Vagina (tissue), 2 donors: ENCODE data around the gene CSN1S1. TPM values are rescaled to one million over a fixed set of nuclear protein-coding genes. Genes with fewer than 3 reads are reported as not detected.
"Not testable (repeated sequence)": the region's sequence is repeated elsewhere in the genome, so short reads cannot be mapped to it uniquely, and the experiment has no call there.

Experiments
- DNase-seq, 2 donors: peaks; one replicate each; pipeline ENCODE4 v3.0.0-alpha.2; 2017; ENCODE audit errors: extremely low spot score in 2 of 2
- H3K27ac ChIP-seq: fragments of 200-600 bp; sonication (generic); one replicate; pipeline ENCODE4 v1.5.1; 2019
- H3K27me3 ChIP-seq: fragments of 200-600 bp; sonication (generic); one replicate; pipeline ENCODE4 v1.5.1; 2019
- H3K36me3 ChIP-seq, 2 donors: fragments of 200-600 bp; sonication (generic); one replicate each; pipeline ENCODE4 v1.5.1; 2017 to 2019
- H3K4me1 ChIP-seq: fragments of 200-600 bp; sonication (generic); one replicate; pipeline ENCODE4 v1.5.1; 2019
- H3K4me3 ChIP-seq, 2 donors: fragments of 200-600 bp; sonication (generic); 1 replicate in 1 of 2; 2 replicates in 1 of 2; pipeline ENCODE4 v1.5.1; 2016 to 2019
- H3K9me3 ChIP-seq: fragments of 200-600 bp; sonication (generic); one replicate; pipeline ENCODE4 v1.5.1; 2019
- POLR2A ChIP-seq, 2 donors: fragments of 450-650 bp; IDR thresholded peaks; one replicate each; pipeline ENCODE4 v1.6.1; 2017; ENCODE audit warnings: antibody characterized with exemption in 2 of 2, mild to moderate bottlenecking in 2 of 2, moderate library complexity in 2 of 2
- POLR2AphosphoS5 ChIP-seq, 2 donors: sonication (generic); formaldehyde crosslinking; IDR thresholded peaks; one replicate each; pipeline ENCODE4 v1.9.0; 2017; ENCODE audit warnings: antibody characterized with exemption in 2 of 2, mild to moderate bottlenecking in 2 of 2, low read depth in 1 of 2; ENCODE audit not compliant: insufficient read depth in 1 of 2
- intact Hi-C: fragments of 100-400 bp; cut with DNase I; formaldehyde crosslinking; loops from one replicate; pipeline ENCODE4 v1.15.1; 2023
- total RNA-seq: library from RNA; depleted of rRNA; stranded (reverse); fragments of >200 nt; gene quantifications from one replicate; pipeline ENCODE4 v1.2.3, GENCODE V29; 2016
- TF ChIP-seq, protein P1 (sequence below), 3 experiments: fragments of 450-650 bp in 2 of 3; fragments of 200-600 bp in 1 of 3; sonication (generic) in 1 of 3; IDR thresholded peaks; one replicate each; pipeline ENCODE4 v1.5.1; 2017 to 2019; ENCODE audit warnings: antibody characterized with exemption in 3 of 3, mild to moderate bottlenecking in 2 of 3, moderate library complexity in 2 of 3

CSN1S1 gene
- total RNA-seq, 1 donor from 2014 or later, result not detected

DNA sequence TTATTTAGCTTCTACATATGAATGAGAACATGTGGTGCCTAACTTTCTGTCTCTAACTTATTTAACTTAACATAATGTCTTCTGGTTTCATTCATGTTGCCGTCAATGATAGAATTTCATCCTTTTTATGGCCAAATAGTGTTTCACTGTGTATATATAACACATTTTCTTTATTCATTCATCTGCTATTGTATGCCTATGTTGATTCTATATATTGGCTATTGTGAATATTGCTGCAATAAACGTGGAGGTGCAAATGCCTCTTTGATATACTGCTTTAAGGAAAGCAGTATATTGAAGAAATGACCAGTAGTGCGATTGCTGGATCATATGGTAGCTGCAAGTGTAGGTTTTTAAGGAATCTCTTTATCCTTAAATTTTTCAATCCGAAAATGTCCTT lies 10.0 kb upstream of the CSN1S1 start:
- Histone ChIP-seq H3K9me3 (no peaks in the 10 kb centered on the region), H3K4me1 (no peaks in the 10 kb centered on the region), H3K27me3 (no peaks in the 10 kb centered on the region), H3K27ac (no peak overlapping the region), H3K4me3 (no peak overlapping the region), H3K36me3 (no peaks in the 10 kb centered on the region)
- DNase-seq, result no peak
- no peak for TF ChIP-seq POLR2A (IDR thresholded peaks at IDR 0.05)
- TF ChIP-seq POLR2AphosphoS5 (IDR thresholded peaks at IDR 0.05; ENCODE audit: insufficient read depth in 1 of 2, low read depth in 1 of 2), result no peak
- TF ChIP-seq, protein P1, sequence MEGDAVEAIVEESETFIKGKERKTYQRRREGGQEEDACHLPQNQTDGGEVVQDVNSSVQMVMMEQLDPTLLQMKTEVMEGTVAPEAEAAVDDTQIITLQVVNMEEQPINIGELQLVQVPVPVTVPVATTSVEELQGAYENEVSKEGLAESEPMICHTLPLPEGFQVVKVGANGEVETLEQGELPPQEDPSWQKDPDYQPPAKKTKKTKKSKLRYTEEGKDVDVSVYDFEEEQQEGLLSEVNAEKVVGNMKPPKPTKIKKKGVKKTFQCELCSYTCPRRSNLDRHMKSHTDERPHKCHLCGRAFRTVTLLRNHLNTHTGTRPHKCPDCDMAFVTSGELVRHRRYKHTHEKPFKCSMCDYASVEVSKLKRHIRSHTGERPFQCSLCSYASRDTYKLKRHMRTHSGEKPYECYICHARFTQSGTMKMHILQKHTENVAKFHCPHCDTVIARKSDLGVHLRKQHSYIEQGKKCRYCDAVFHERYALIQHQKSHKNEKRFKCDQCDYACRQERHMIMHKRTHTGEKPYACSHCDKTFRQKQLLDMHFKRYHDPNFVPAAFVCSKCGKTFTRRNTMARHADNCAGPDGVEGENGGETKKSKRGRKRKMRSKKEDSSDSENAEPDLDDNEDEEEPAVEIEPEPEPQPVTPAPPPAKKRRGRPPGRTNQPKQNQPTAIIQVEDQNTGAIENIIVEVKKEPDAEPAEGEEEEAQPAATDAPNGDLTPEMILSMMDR (IDR thresholded peaks at IDR 0.05), result no peak
- intact Hi-C loops, result no loop called here

DNA sequence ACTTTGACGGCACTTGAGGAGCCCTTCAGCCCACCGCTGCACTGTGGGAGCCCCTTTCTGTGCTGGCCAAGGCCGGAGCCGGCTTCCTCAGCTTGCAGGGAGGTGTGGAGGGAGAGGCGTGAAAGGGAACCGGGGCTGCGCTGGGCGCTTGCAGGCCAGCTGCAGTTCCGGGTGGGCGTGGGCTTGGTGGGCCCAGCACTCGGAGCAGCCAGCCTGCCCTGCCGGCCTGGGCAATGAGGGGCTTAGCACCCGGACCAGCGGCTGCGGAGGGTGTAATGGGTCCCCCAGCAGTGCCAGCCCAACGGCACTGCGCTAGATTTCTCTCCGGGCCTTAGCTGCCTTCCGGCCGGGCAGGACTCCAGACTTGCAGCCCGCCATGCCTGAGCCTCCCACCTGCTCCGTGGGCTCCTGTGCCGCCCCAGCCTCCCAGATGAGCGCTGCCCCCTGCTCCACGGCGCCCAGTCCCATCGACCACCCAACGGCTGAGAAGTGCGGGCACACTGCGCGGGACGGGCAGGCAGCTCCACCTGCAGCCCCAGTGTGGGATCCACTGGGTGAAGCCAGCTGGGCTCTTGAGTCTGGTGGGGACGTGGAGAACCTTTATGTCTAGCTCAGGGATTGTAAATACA lies 7.0 kb upstream of the CSN1S1 start:
- H3K9me3 ChIP-seq, DNase-seq, H3K36me3 ChIP-seq, H3K4me1 ChIP-seq, H3K27me3 ChIP-seq, intact Hi-C loops, H3K4me3 ChIP-seq, H3K27ac ChIP-seq: not testable (repeated sequence)

DNA sequence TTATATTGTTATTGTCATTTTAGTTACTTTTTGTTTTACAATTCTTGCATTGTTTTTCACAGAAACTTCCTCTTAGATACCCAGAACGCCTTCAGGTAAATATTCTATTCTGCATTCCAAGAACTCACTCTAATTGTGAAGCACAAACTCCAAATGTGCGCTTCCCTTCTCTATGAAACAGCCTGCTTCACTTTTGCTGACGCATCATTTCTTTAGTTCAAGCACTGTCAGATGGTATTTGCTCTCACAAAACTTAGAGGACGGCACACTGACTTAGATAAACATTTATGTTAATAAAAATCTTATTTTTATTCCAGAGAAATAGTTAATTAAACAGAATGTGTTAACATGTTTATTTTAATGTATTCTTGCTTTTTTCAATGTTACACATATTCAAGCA lies 3.3 kb downstream of the CSN1S1 start:
- TF ChIP-seq POLR2A (IDR thresholded peaks at IDR 0.05), result no peak
- no peak for TF ChIP-seq POLR2AphosphoS5 (IDR thresholded peaks at IDR 0.05; ENCODE audit: insufficient read depth in 1 of 2, low read depth in 1 of 2)
- TF ChIP-seq, protein P1 (IDR thresholded peaks at IDR 0.05), result no peak
- Histone ChIP-seq H3K27me3 (no peaks in the 10 kb centered on the region), H3K36me3 (no peaks in the 10 kb centered on the region), H3K27ac (no peak overlapping the region), H3K4me1 (no peaks in the 10 kb centered on the region), H3K9me3 (no peaks in the 10 kb centered on the region), H3K4me3 (no peak overlapping the region)
- no peak for DNase-seq
- intact Hi-C loops, result no loop called here

DNA sequence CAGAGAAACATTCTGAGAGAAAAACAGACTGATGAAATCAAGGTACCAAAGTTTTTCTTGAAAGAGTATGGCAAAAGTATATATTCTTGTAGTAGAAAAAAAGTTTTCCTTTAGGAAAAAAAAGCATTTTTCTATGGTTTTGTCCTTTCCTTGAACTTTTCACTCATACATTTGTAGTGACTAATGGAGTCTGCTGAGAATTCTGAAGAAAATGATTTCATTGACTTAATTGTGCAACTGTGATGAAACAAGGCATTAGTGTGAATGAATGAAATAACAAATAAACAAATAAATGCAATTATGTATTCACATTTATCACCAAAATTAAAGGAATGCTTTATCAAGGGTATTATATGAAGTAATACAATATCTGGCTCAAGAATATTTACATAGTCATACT lies 5.7 kb downstream of the CSN1S1 start:
- no peak overlapping the region for H3K4me3 ChIP-seq
- H3K27ac ChIP-seq, result no peak overlapping the region
- TF ChIP-seq, protein P1 (IDR thresholded peaks at IDR 0.05), result no peak
- TF ChIP-seq POLR2AphosphoS5 (IDR thresholded peaks at IDR 0.05; ENCODE audit: insufficient read depth in 1 of 2, low read depth in 1 of 2) (no peak), POLR2A (IDR thresholded peaks at IDR 0.05) (no peak)
- no peaks in the 10 kb centered on the region for H3K27me3 ChIP-seq
- no peak for DNase-seq
- H3K36me3 ChIP-seq, result no peaks in the 10 kb centered on the region
- intact Hi-C loops, result no loop called here
- no peaks in the 10 kb centered on the region for H3K4me1 ChIP-seq
- H3K9me3 ChIP-seq, result no peaks in the 10 kb centered on the region

DNA sequence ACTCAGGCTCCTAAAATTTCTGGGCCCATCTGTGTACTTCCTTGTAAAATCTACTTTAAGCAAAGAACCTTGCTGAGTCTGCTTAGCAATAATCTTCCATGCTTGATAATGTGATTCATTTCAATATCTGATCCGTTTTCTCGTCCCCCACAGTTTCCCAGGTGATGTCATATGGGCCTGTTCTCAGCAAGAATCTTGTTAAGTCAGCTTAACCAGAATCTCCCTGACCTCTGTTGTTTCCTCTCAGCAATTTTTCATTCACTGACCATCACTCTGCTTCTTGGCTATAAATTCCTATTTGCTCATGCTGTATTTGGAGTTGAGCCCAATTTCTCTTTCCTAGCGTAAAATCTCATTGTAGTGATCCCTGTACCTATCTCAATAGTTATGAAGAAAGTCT lies 20.7 kb downstream of the CSN1S1 start:
- DNase-seq, result no peak
- H3K27ac ChIP-seq, result no peak overlapping the region
- intact Hi-C loops, result no loop called here
- no peak overlapping the region for H3K4me3 ChIP-seq
- H3K36me3 ChIP-seq, result no peaks in the 10 kb centered on the region
- no peaks in the 10 kb centered on the region for H3K27me3 ChIP-seq
- TF ChIP-seq POLR2A (IDR thresholded peaks at IDR 0.05) (no peak), POLR2AphosphoS5 (IDR thresholded peaks at IDR 0.05; ENCODE audit: insufficient read depth in 1 of 2, low read depth in 1 of 2) (no peak)
- TF ChIP-seq, protein P1 (IDR thresholded peaks at IDR 0.05), result no peak
- no peaks in the 10 kb centered on the region for H3K4me1 ChIP-seq
- no peaks in the 10 kb centered on the region for H3K9me3 ChIP-seq
